ENCODE data around the gene BMP5.
"Not testable (repeated sequence)": the region's sequence is repeated elsewhere in the genome, so short reads cannot be mapped to it uniquely, and the experiment has no call there.

Gene BMP5

GRCh38 chr6:55875400-55875799 lies at the start of gene BMP5:
Gene BMP5, minus strand, starts transcription at chr6:55875590. Its CDS starts 725 bp downstream, at chr6:55874865.
- DNase-seq (ENCODE audit: low read depth in 2 of 2): no peak

- no peak for DNase-seq (ENCODE audit: low read depth in 2 of 2)
These were observed 47.0 kb upstream of the BMP5 start for GRCh38 chr6:55922406-55922805.

GRCh38 chr6:55919716-55920308 lies 44.4 kb upstream of the BMP5 start:
- no peak for DNase-seq (ENCODE audit: low read depth in 2 of 2)

GRCh38 chr6:55918639-55919038 lies 43.2 kb upstream of the BMP5 start:
- no peak for DNase-seq (ENCODE audit: low read depth in 2 of 2)

GRCh38 chr6:55917751-55918415 lies 42.5 kb upstream of the BMP5 start:
- DNase-seq (ENCODE audit: low read depth in 2 of 2): no peak

- DNase-seq (ENCODE audit: low read depth in 2 of 2): no peak
These were observed 40.8 kb upstream of the BMP5 start for GRCh38 chr6:55916188-55916587.

- DNase-seq (ENCODE audit: low read depth in 2 of 2): no peak
These were observed 38.1 kb upstream of the BMP5 start for GRCh38 chr6:55913228-55914195.

- not testable (repeated sequence) for DNase-seq (ENCODE audit: low read depth in 2 of 2)
These were observed 35.1 kb upstream of the BMP5 start for GRCh38 chr6:55910466-55910865.

GRCh38 chr6:55909911-55910310 lies 34.5 kb upstream of the BMP5 start:
- DNase-seq (ENCODE audit: low read depth in 2 of 2): not testable (repeated sequence)

GRCh38 chr6:55902796-55903195 lies 27.4 kb upstream of the BMP5 start:
- DNase-seq (ENCODE audit: low read depth in 2 of 2): no peak

- no peak for DNase-seq (ENCODE audit: low read depth in 2 of 2)
These were observed 26.4 kb upstream of the BMP5 start for GRCh38 chr6:55901765-55902270.

GRCh38 chr6:55898342-55898741 lies 23.0 kb upstream of the BMP5 start:
- no peak for DNase-seq (ENCODE audit: low read depth in 2 of 2)

- no peak for DNase-seq (ENCODE audit: low read depth in 2 of 2)
These were observed 22.0 kb upstream of the BMP5 start for GRCh38 chr6:55897346-55897745.

- DNase-seq (ENCODE audit: low read depth in 2 of 2): no peak
These were observed 20.8 kb upstream of the BMP5 start for GRCh38 chr6:55895972-55896730.

GRCh38 chr6:55892749-55893357 lies 17.5 kb upstream of the BMP5 start:
- no peak for DNase-seq (ENCODE audit: low read depth in 2 of 2)

- DNase-seq (ENCODE audit: low read depth in 2 of 2): no peak
These were observed 13.5 kb upstream of the BMP5 start for GRCh38 chr6:55888917-55889316.

- no peak for DNase-seq (ENCODE audit: low read depth in 2 of 2)
These were observed 10.9 kb upstream of the BMP5 start for GRCh38 chr6:55886185-55886836.

- no peak for DNase-seq (ENCODE audit: low read depth in 2 of 2)
These were observed 7.6 kb upstream of the BMP5 start for GRCh38 chr6:55882718-55883569.

GRCh38 chr6:55877283-55877682 lies 1.9 kb upstream of the BMP5 start:
- no peak for DNase-seq (ENCODE audit: low read depth in 2 of 2)

- no peak for DNase-seq (ENCODE audit: low read depth in 2 of 2)
These were observed 1.1 kb downstream of the BMP5 start for GRCh38 chr6:55874316-55874715.
